Amniotic stem cell (primary cell): ENCODE results near the gene DMBX1.

Experiments
- DNase-seq: peaks from one replicate; lab custom pipeline; 2025; lab: John Stamatoyannopoulos, UW

The DMBX1 gene

GRCh38 chr1:46526013-46526690, 36.5 kb downstream of the DMBX1 start:
- no peak for DNase-seq

- no peak for DNase-seq
Measured at GRCh38 chr1:46526691-46527291, 37.2 kb downstream of the DMBX1 start.

- DNase-seq: peak; percentile 67
Measured at GRCh38 chr1:46527474-46528296, 38.0 kb downstream of the DMBX1 start.

GRCh38 chr1:46528297-46528955, 38.8 kb downstream of the DMBX1 start:
- no peak for DNase-seq

- DNase-seq: no peak
Measured at GRCh38 chr1:46529031-46529630, 39.5 kb downstream of the DMBX1 start.

GRCh38 chr1:46530311-46530710, 40.7 kb downstream of the DMBX1 start:
- no peak for DNase-seq

- DNase-seq: no peak
Measured at GRCh38 chr1:46530791-46531409, 41.3 kb downstream of the DMBX1 start.

- no peak for DNase-seq
Measured at GRCh38 chr1:46532095-46532494, 42.5 kb downstream of the DMBX1 start.

- DNase-seq: peak; percentile 45
Measured at GRCh38 chr1:46532498-46533178, 43.0 kb downstream of the DMBX1 start.

- no peak for DNase-seq
Measured at GRCh38 chr1:46533179-46533864, 43.7 kb downstream of the DMBX1 start.

GRCh38 chr1:46535063-46535462, 45.4 kb downstream of the DMBX1 start:
- DNase-seq: no peak

- DNase-seq: no peak
Measured at GRCh38 chr1:46536527-46536926, 46.9 kb downstream of the DMBX1 start.

GRCh38 chr1:46537651-46538050, 48.0 kb downstream of the DMBX1 start:
- DNase-seq: no peak

GRCh38 chr1:46538147-46538546, 48.5 kb downstream of the DMBX1 start:
- no peak for DNase-seq
